Measurements from ENCODE around the gene ZNF467.

ZNF467 gene

GRCh38 chr7:149776848-149777407 is 3.5 kb upstream of the ZNF467 start:
- no peak overlapping the region for H2AFZ ChIP-seq (ENCODE audit: low read depth, low read length)
- peaks cover 31% of the 10 kb centered on the region for H3K4me1 ChIP-seq (ENCODE audit: control insufficient read depth, insufficient read depth, low read depth, low read length)
- peak overlapping the region; percentile 48 for H2BK15ac ChIP-seq (ENCODE audit: low read depth, poor library complexity, severe bottlenecking)
- 90% methylated on average over 13 of the region's 13 CpGs for WGBS
- no peak for DNase-seq
- H2BK5ac ChIP-seq (ENCODE audit: low read depth, low read length, poor library complexity, severe bottlenecking), result no peak overlapping the region
- H3K79me1 ChIP-seq (replicated peaks; ENCODE audit: low read length, poor library complexity, severe bottlenecking), result no peaks in the 10 kb centered on the region
- no peak overlapping the region for H3K14ac ChIP-seq (ENCODE audit: low read length in 2 of 2)
- no peak overlapping the region for H3K27ac ChIP-seq (ENCODE audit: low read length, poor library complexity, severe bottlenecking)
- peak overlapping the region in 1 of 2 experiments; percentile 42 for H2BK12ac ChIP-seq (ENCODE audit: low read length in 2 of 2)
- H4K91ac ChIP-seq (ENCODE audit: low read length), result peak overlapping the region; percentile 68
- H3K4me3 ChIP-seq (ENCODE audit: insufficient read depth in 1 of 2, low read depth in 1 of 2, low read length in 2 of 2), result no peak overlapping the region
- no peak overlapping the region for H3K4ac ChIP-seq (ENCODE audit: low read depth in 1 of 2, low read length in 2 of 2)
- no peak overlapping the region for H4K8ac ChIP-seq (ENCODE audit: low read length)
- no peak overlapping the region for H3K23ac ChIP-seq (ENCODE audit: low read length in 2 of 2)
- no peak overlapping the region for H3K4me2 ChIP-seq (ENCODE audit: low read length, poor library complexity, severe bottlenecking)
- no peak overlapping the region for H2AK5ac ChIP-seq (ENCODE audit: low read length, severe bottlenecking)
- H3K36me3 ChIP-seq (ENCODE audit: control insufficient read depth in 1 of 2, insufficient read depth in 2 of 2, low read depth in 1 of 2, low read length in 2 of 2), result no peaks in the 10 kb centered on the region
- no peaks in the 10 kb centered on the region for H3K9me3 ChIP-seq (ENCODE audit: control insufficient read depth, low read length)
- H3K18ac ChIP-seq (ENCODE audit: low read depth in 1 of 2, low read length in 2 of 2), result no peak overlapping the region
- no peak overlapping the region for H3K9ac ChIP-seq (ENCODE audit: low read length)
- H2BK120ac ChIP-seq (ENCODE audit: low read depth, low read length), result no peak overlapping the region
- H3K27me3 ChIP-seq (ENCODE audit: control insufficient read depth in 1 of 2, insufficient read depth in 1 of 2, low read length in 2 of 2), result peaks cover 47% of the 10 kb centered on the region in 2 experiments

GRCh38 chr7:149776289-149776688 is 2.9 kb upstream of the ZNF467 start:
- no peak overlapping the region for H3K27ac ChIP-seq (ENCODE audit: low read length, poor library complexity, severe bottlenecking)
- WGBS, result 67% methylated on average over 11 of the region's 12 CpGs
- no peak overlapping the region for H3K4me3 ChIP-seq (ENCODE audit: insufficient read depth in 1 of 2, low read depth in 1 of 2, low read length in 2 of 2)
- no peaks in the 10 kb centered on the region for H3K79me1 ChIP-seq (replicated peaks; ENCODE audit: low read length, poor library complexity, severe bottlenecking)
- H3K4me2 ChIP-seq (ENCODE audit: low read length, poor library complexity, severe bottlenecking), result no peak overlapping the region
- no peak overlapping the region for H2AFZ ChIP-seq (ENCODE audit: low read depth, low read length)
- H3K14ac ChIP-seq (ENCODE audit: low read length in 2 of 2), result no peak overlapping the region
- no peaks in the 10 kb centered on the region for H3K9me3 ChIP-seq (ENCODE audit: control insufficient read depth, low read length)
- H3K27me3 ChIP-seq (ENCODE audit: control insufficient read depth in 1 of 2, insufficient read depth in 1 of 2, low read length in 2 of 2), result peaks cover 42 to 47% of the 10 kb centered on the region in 2 experiments
- H3K36me3 ChIP-seq (ENCODE audit: control insufficient read depth in 1 of 2, insufficient read depth in 2 of 2, low read depth in 1 of 2, low read length in 2 of 2), result no peaks in the 10 kb centered on the region
- no peak for DNase-seq
- no peak overlapping the region for H2BK120ac ChIP-seq (ENCODE audit: low read depth, low read length)
- H2AK5ac ChIP-seq (ENCODE audit: low read length, severe bottlenecking), result no peak overlapping the region
- H2BK12ac ChIP-seq (ENCODE audit: low read length in 2 of 2), result peak overlapping the region in 1 of 2 experiments; percentile 11
- no peak overlapping the region for H2BK5ac ChIP-seq (ENCODE audit: low read depth, low read length, poor library complexity, severe bottlenecking)
- peaks cover 33% of the 10 kb centered on the region for H3K4me1 ChIP-seq (ENCODE audit: control insufficient read depth, insufficient read depth, low read depth, low read length)
- peak overlapping the region in 1 of 2 experiments; percentile 22 for H3K18ac ChIP-seq (ENCODE audit: low read depth in 1 of 2, low read length in 2 of 2)
- peak overlapping the region; percentile 69 for H4K8ac ChIP-seq (ENCODE audit: low read length)
- no peak overlapping the region for H3K9ac ChIP-seq (ENCODE audit: low read length)
- no peak overlapping the region for H3K4ac ChIP-seq (ENCODE audit: low read depth in 1 of 2, low read length in 2 of 2)
- peak overlapping the region; percentile 34 for H4K91ac ChIP-seq (ENCODE audit: low read length)
- H3K23ac ChIP-seq (ENCODE audit: low read length in 2 of 2), result no peak overlapping the region
- H2BK15ac ChIP-seq (ENCODE audit: low read depth, poor library complexity, severe bottlenecking), result peak overlapping the region; percentile 48

GRCh38 chr7:149775176-149775556 is 1.8 kb upstream of the ZNF467 start:
- Histone ChIP-seq H3K4me2 (ENCODE audit: low read length, poor library complexity, severe bottlenecking) (no peak overlapping the region), H2AFZ (ENCODE audit: low read depth, low read length) (no peak overlapping the region), H3K36me3 (ENCODE audit: control insufficient read depth in 1 of 2, insufficient read depth in 2 of 2, low read depth in 1 of 2, low read length in 2 of 2) (no peaks in the 10 kb centered on the region), H3K4me3 (ENCODE audit: insufficient read depth in 1 of 2, low read depth in 1 of 2, low read length in 2 of 2) (no peak overlapping the region), H2AK5ac (ENCODE audit: low read length, severe bottlenecking) (no peak overlapping the region), H4K91ac (ENCODE audit: low read length) (no peak overlapping the region), H2BK120ac (ENCODE audit: low read depth, low read length) (no peak overlapping the region), H3K4ac (ENCODE audit: low read depth in 1 of 2, low read length in 2 of 2) (no peak overlapping the region), H3K9ac (ENCODE audit: low read length) (no peak overlapping the region), H3K18ac (ENCODE audit: low read depth in 1 of 2, low read length in 2 of 2) (no peak overlapping the region), H4K8ac (ENCODE audit: low read length) (no peak overlapping the region), H3K27me3 (ENCODE audit: control insufficient read depth in 1 of 2, insufficient read depth in 1 of 2, low read length in 2 of 2) (peaks cover 52 to 58% of the 10 kb centered on the region in 2 experiments), H3K27ac (ENCODE audit: low read length, poor library complexity, severe bottlenecking) (no peak overlapping the region), H3K23ac (ENCODE audit: low read length in 2 of 2) (no peak overlapping the region), H3K14ac (ENCODE audit: low read length in 2 of 2) (no peak overlapping the region), H2BK15ac (ENCODE audit: low read depth, poor library complexity, severe bottlenecking) (no peak overlapping the region), H2BK5ac (ENCODE audit: low read depth, low read length, poor library complexity, severe bottlenecking) (no peak overlapping the region), H3K79me1 (replicated peaks; ENCODE audit: low read length, poor library complexity, severe bottlenecking) (no peaks in the 10 kb centered on the region), H2BK12ac (ENCODE audit: low read length in 2 of 2) (no peak overlapping the region), H3K9me3 (ENCODE audit: control insufficient read depth, low read length) (no peaks in the 10 kb centered on the region), H3K4me1 (ENCODE audit: control insufficient read depth, insufficient read depth, low read depth, low read length) (peaks cover 33% of the 10 kb centered on the region)
- 68% methylated on average over 2 of the region's 5 CpGs for WGBS
- DNase-seq, result no peak

- H2BK5ac ChIP-seq (ENCODE audit: low read depth, low read length, poor library complexity, severe bottlenecking), result no peak overlapping the region
- H2BK15ac ChIP-seq (ENCODE audit: low read depth, poor library complexity, severe bottlenecking), result peak overlapping the region; percentile 78
- no peak overlapping the region for H3K4ac ChIP-seq (ENCODE audit: low read depth in 1 of 2, low read length in 2 of 2)
- 34% methylated on average over 26 of the region's 27 CpGs for WGBS
- peak overlapping the region in 1 of 2 experiments; percentile 67 for H3K14ac ChIP-seq (ENCODE audit: low read length in 2 of 2)
- peak overlapping the region; percentile 59 for H2BK120ac ChIP-seq (ENCODE audit: low read depth, low read length)
- no peak overlapping the region for H3K18ac ChIP-seq (ENCODE audit: low read depth in 1 of 2, low read length in 2 of 2)
- H2AK5ac ChIP-seq (ENCODE audit: low read length, severe bottlenecking), result no peak overlapping the region
- peaks cover 33% of the 10 kb centered on the region for H3K4me1 ChIP-seq (ENCODE audit: control insufficient read depth, insufficient read depth, low read depth, low read length)
- no peak overlapping the region for H3K9ac ChIP-seq (ENCODE audit: low read length)
- H3K4me2 ChIP-seq (ENCODE audit: low read length, poor library complexity, severe bottlenecking), result peak overlapping the region; percentile 19
- no peak for DNase-seq
- H3K4me3 ChIP-seq (ENCODE audit: insufficient read depth in 1 of 2, low read depth in 1 of 2, low read length in 2 of 2), result no peak overlapping the region
- H2BK12ac ChIP-seq (ENCODE audit: low read length in 2 of 2), result peak overlapping the region in 1 of 2 experiments; percentile 4
- peak overlapping the region in 1 of 2 experiments; percentile 34 for H3K23ac ChIP-seq (ENCODE audit: low read length in 2 of 2)
- peak overlapping the region; percentile 69 for H4K8ac ChIP-seq (ENCODE audit: low read length)
- H3K79me1 ChIP-seq (replicated peaks; ENCODE audit: low read length, poor library complexity, severe bottlenecking), result no peaks in the 10 kb centered on the region
- H4K91ac ChIP-seq (ENCODE audit: low read length), result no peak overlapping the region
- peaks cover 53 to 63% of the 10 kb centered on the region in 2 experiments for H3K27me3 ChIP-seq (ENCODE audit: control insufficient read depth in 1 of 2, insufficient read depth in 1 of 2, low read length in 2 of 2)
- H3K9me3 ChIP-seq (ENCODE audit: control insufficient read depth, low read length), result no peaks in the 10 kb centered on the region
- H2AFZ ChIP-seq (ENCODE audit: low read depth, low read length), result no peak overlapping the region
- no peaks in the 10 kb centered on the region for H3K36me3 ChIP-seq (ENCODE audit: control insufficient read depth in 1 of 2, insufficient read depth in 2 of 2, low read depth in 1 of 2, low read length in 2 of 2)
- H3K27ac ChIP-seq (ENCODE audit: low read length, poor library complexity, severe bottlenecking), result no peak overlapping the region
Measured at GRCh38 chr7:149774237-149775175, 1.1 kb upstream of the ZNF467 start.
